ENCODE results near the gene CLRN1.

GRCh38 chr3:151015767-151016477 is 43.4 kb upstream of the CLRN1 start:
- TF ChIP-seq CTCF (IDR thresholded peaks at IDR 0.05) (no peak), POLR2A (IDR thresholded peaks at IDR 0.05) (no peak)

All from thyroid gland (tissue), 4 donors.